GM12878 (cell line): ENCODE results near the gene CAMTA1.

Experiments
- BHLHE40 ChIP-seq, 2 experiments: fragments of 450-650 bp in 1 of 2; IDR thresholded peaks; 2 replicates each; pipeline ENCODE4 v1.6.1; 2011 to 2017; ENCODE audit warnings: low read depth in 2 of 2, borderline replicate concordance in 1 of 2, improper control_type of control experiment in 1 of 2, low read length in 1 of 2, mild to moderate bottlenecking in 1 of 2
- CREB1 ChIP-seq: IDR thresholded peaks from 2 replicates; pipeline ENCODE4 v1.6.1; 2012; ENCODE audit warnings: low read depth, mild to moderate bottlenecking, inconsistent platforms
- CTCF ChIP-seq, 3 experiments: IDR thresholded peaks in 2 of 3; conservative IDR thresholded peaks in 1 of 3; 2 replicates each; pipeline ENCODE4 v1.5.1; 2011; ENCODE audit warnings: low read depth in 3 of 3, low read length in 3 of 3, mild to moderate bottlenecking in 3 of 3, control low read depth in 2 of 3, moderate library complexity in 2 of 3, inconsistent platforms in 1 of 3, mixed read lengths in 1 of 3; ENCODE audit not compliant: control insufficient read depth in 2 of 3, insufficient read depth in 1 of 3; ENCODE audit errors: extremely low read depth in 1 of 3
- EP300 ChIP-seq, 2 experiments: fragments of 150-350 bp in 1 of 2; IDR thresholded peaks; 2 replicates each; pipeline ENCODE4 v1.6.1; 2011 to 2012; ENCODE audit warnings: low read depth in 2 of 2, low read length in 2 of 2, borderline replicate concordance in 1 of 2, improper control_type of control experiment in 1 of 2, inconsistent platforms in 1 of 2; ENCODE audit not compliant: control insufficient read depth in 1 of 2
- HDGF ChIP-seq: fragments of 450-650 bp; IDR thresholded peaks from 2 replicates; pipeline ENCODE4 v1.6.1; 2016; ENCODE audit warnings: antibody characterized with exemption
- PBX3 ChIP-seq: IDR thresholded peaks from 2 replicates; pipeline ENCODE4 v1.6.1; 2011; ENCODE audit warnings: mild to moderate bottlenecking, low read depth, low read length, moderate library complexity; ENCODE audit not compliant: insufficient replicate concordance
- POLR2A ChIP-seq: IDR thresholded peaks from 2 replicates; pipeline ENCODE4 v1.6.1; 2011; ENCODE audit warnings: low read depth, mild to moderate bottlenecking, low read length
- POLR2AphosphoS5 ChIP-seq: IDR thresholded peaks from 2 replicates; pipeline ENCODE4 v1.6.1; 2011; ENCODE audit warnings: mild to moderate bottlenecking, low read length, inconsistent platforms
- ZNF24 ChIP-seq: fragments of 450-650 bp; IDR thresholded peaks from 2 replicates; pipeline ENCODE4 v1.6.1; 2017; ENCODE audit warnings: antibody characterized with exemption, mild to moderate bottlenecking

GRCh38 chr1:7146710-7147109 is 361.5 kb downstream of the CAMTA1 start:
- no peak for TF ChIP-seq CREB1
- no peak for TF ChIP-seq ZNF24
- TF ChIP-seq CTCF (IDR thresholded peaks at IDR 0.05 in 2 of 3, conservative IDR thresholded peaks at IDR 0.05 in 1 of 3; ENCODE audit: control insufficient read depth in 2 of 3, extremely low read depth in 1 of 3, insufficient read depth in 1 of 3, low read depth in 3 of 3, low read length in 3 of 3) = no peak
- no peak for TF ChIP-seq POLR2A
- TF ChIP-seq PBX3 = no peak
- no peak for TF ChIP-seq EP300 (IDR thresholded peaks at IDR 0.05; ENCODE audit: borderline replicate concordance in 1 of 2, control insufficient read depth in 1 of 2, low read depth in 2 of 2, low read length in 2 of 2)
- no peak for TF ChIP-seq HDGF
- no peak for TF ChIP-seq POLR2AphosphoS5
- no peak for TF ChIP-seq BHLHE40 (IDR thresholded peaks at IDR 0.05; ENCODE audit: borderline replicate concordance in 1 of 2, low read depth in 2 of 2, low read length in 1 of 2)
